Trophoblast cell (in vitro differentiated cells and primary cell): Measurements from ENCODE around the gene EPB41L2.
A peak's percentile ranks its signal among the peaks of the same experiment; 100 is the strongest.

Experiments used
- DNase-seq, 2 donors: peaks; one replicate each; pipeline ENCODE4 v3.0.0-alpha.2; 2016
- H2AFZ ChIP-seq: 2 replicates; pipeline ENCODE4 v1.6.1; 2013; ENCODE audit warnings: low read length, moderate library complexity, mild to moderate bottlenecking; ENCODE audit not compliant: insufficient read depth, poor library complexity
- H2AK5ac ChIP-seq: 2 replicates; pipeline ENCODE4 v1.6.1; 2013; ENCODE audit warnings: mild to moderate bottlenecking, low read length
- H2BK120ac ChIP-seq: 2 replicates; pipeline ENCODE4 v1.6.1; 2013; ENCODE audit warnings: low read length, mild to moderate bottlenecking, moderate library complexity; ENCODE audit not compliant: insufficient read depth, poor library complexity
- H2BK12ac ChIP-seq: 2 replicates; pipeline ENCODE4 v1.6.1; 2013; ENCODE audit warnings: mild to moderate bottlenecking, low read length, moderate library complexity
- H2BK5ac ChIP-seq: 2 replicates; pipeline ENCODE4 v1.6.1; 2013; ENCODE audit warnings: low read length, low read depth, moderate library complexity, mild to moderate bottlenecking; ENCODE audit not compliant: poor library complexity
- H3K14ac ChIP-seq: 2 replicates; pipeline ENCODE4 v1.6.1; 2013; ENCODE audit warnings: mild to moderate bottlenecking, low read length
- H3K18ac ChIP-seq: 2 replicates; pipeline ENCODE4 v1.6.1; 2013; ENCODE audit warnings: mild to moderate bottlenecking, low read length
- H3K23ac ChIP-seq: 2 replicates; pipeline ENCODE4 v1.6.1; 2013; ENCODE audit warnings: low read length
- H3K27ac ChIP-seq: 2 replicates; pipeline ENCODE4 v1.5.1; 2013; ENCODE audit warnings: low read depth, mild to moderate bottlenecking, inconsistent platforms, low read length, moderate library complexity
- H3K27me3 ChIP-seq: 2 replicates; pipeline ENCODE4 v1.6.1; 2013; ENCODE audit warnings: inconsistent platforms, mild to moderate bottlenecking, low read length, moderate library complexity; ENCODE audit not compliant: insufficient read depth
- H3K36me3 ChIP-seq, 2 experiments: 1 replicate in 1 of 2; 2 replicates in 1 of 2; pipeline ENCODE4 v1.6.1; 2013; ENCODE audit warnings: low read length in 2 of 2, mild to moderate bottlenecking in 2 of 2, moderate library complexity in 1 of 2; ENCODE audit not compliant: insufficient read depth in 2 of 2, control insufficient read depth in 1 of 2
- H3K4ac ChIP-seq: 2 replicates; pipeline ENCODE4 v1.6.1; 2013; ENCODE audit warnings: low read depth, mild to moderate bottlenecking, low read length, moderate library complexity
- H3K4me1 ChIP-seq, 2 experiments: 1 replicate in 1 of 2; 2 replicates in 1 of 2; pipeline ENCODE4 v1.6.1; 2013; ENCODE audit warnings: low read length in 2 of 2, mild to moderate bottlenecking in 2 of 2, moderate library complexity in 1 of 2; ENCODE audit not compliant: insufficient read depth in 2 of 2, control insufficient read depth in 1 of 2
- H3K4me2 ChIP-seq: 2 replicates; pipeline ENCODE4 v1.6.1; 2013; ENCODE audit warnings: inconsistent platforms, mild to moderate bottlenecking, low read length, moderate library complexity
- H3K4me3 ChIP-seq: 2 replicates; pipeline ENCODE4 v1.5.1; 2013; ENCODE audit warnings: mild to moderate bottlenecking, low read depth, low read length, inconsistent platforms
- H3K79me1 ChIP-seq: one replicate; pipeline ENCODE4 v1.6.1; 2013; ENCODE audit warnings: low read length
- H3K79me2 ChIP-seq: 2 replicates; pipeline ENCODE4 v1.6.1; 2013; ENCODE audit warnings: low read length, mild to moderate bottlenecking; ENCODE audit not compliant: control insufficient read depth, insufficient read depth, poor library complexity
- H3K9ac ChIP-seq: 2 replicates; pipeline ENCODE4 v1.6.1; 2013; ENCODE audit warnings: mild to moderate bottlenecking, low read length
- H3K9me3 ChIP-seq: 2 replicates; pipeline ENCODE4 v1.6.1; 2013; ENCODE audit warnings: low read depth, mild to moderate bottlenecking, control low read depth, inconsistent platforms, low read length; ENCODE audit not compliant: insufficient read depth
- H4K12ac ChIP-seq: 2 replicates; pipeline ENCODE4 v1.6.1; 2013; ENCODE audit warnings: low read depth, mild to moderate bottlenecking, low read length, moderate library complexity
- H4K8ac ChIP-seq: 2 replicates; pipeline ENCODE4 v1.6.1; 2013; ENCODE audit warnings: low read depth, mild to moderate bottlenecking, low read length, moderate library complexity
- H4K91ac ChIP-seq: one replicate; pipeline ENCODE4 v1.6.1; 2013; ENCODE audit warnings: low read depth, mild to moderate bottlenecking, low read length, moderate library complexity
- WGBS: extraction: QIAGEN DNeasy Blood & Tissue Kit; methylation state at CpG from one replicate; pipeline ENCODE4 v1.1.7; 2013; ENCODE audit warnings: missing lambda C conversion rate; ENCODE audit not compliant: insufficient read length, insufficient coverage; ENCODE audit errors: extremely low coverage; 5-methylcytosine and 5-hydroxymethylcytosine counted together

EPB41L2 gene

GRCh38 chr6:130872250-130873095 is 190.6 kb downstream of the EPB41L2 start:
- Histone ChIP-seq H3K9ac (no peak overlapping the region), H3K14ac (no peak overlapping the region), H2BK5ac (no peak overlapping the region), H3K9me3 (no peaks in the 10 kb centered on the region), H4K8ac (no peak overlapping the region), H3K4me2 (no peak overlapping the region), H2BK12ac (no peak overlapping the region), H3K27ac (no peak overlapping the region), H2BK120ac (no peak overlapping the region), H3K79me1 (no peaks in the 10 kb centered on the region), H3K4ac (no peak overlapping the region), H3K36me3 (peaks cover 2 to 3% of the 10 kb centered on the region in 2 experiments), H2AK5ac (no peak overlapping the region), H3K18ac (no peak overlapping the region), H3K4me3 (no peak overlapping the region), H3K4me1 (peaks cover 0 to 4% of the 10 kb centered on the region in 2 experiments), H3K79me2 (no peaks in the 10 kb centered on the region), H3K27me3 (no peaks in the 10 kb centered on the region), H4K91ac (no peak overlapping the region), H4K12ac (no peak overlapping the region), H2AFZ (no peak overlapping the region), H3K23ac (no peak overlapping the region)
- WGBS, result no CpG with 5 or more reads among the region's 8 CpGs
- DNase-seq, result peak; percentile 46 to 87

DNA sequence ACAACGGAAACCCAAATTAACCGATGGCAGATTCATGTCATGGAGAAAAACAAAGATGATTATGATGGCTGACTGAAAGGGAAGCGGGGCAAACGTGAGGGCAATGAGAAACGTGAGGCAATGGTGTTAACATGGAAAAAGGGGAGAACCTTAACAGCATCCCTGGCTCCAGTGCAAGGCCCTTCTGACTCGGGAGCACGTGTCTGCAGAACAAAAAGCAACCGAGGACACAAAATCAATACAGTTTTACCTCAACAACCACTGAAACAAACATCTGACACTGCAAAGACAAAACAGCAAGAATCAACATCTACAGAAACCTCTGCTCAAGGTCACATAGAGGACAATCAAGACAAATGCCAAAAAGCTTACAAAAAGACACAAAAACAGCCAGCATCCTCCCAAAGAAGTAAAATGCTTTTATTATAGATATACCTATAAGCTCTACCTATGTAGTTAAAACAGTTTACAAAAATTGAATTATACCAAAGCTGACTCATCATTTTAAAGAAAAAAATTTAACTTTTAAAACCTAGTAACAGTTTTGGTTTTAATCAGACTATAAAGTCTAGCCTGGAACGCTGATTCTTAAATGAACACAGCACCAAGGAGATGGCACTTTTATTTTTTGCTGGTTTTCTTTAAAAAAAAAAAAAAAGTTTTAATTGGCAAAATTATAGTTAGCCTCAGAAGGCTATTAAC is 192.7 kb downstream of the EPB41L2 start:
- no peak overlapping the region for H4K8ac ChIP-seq
- no peak overlapping the region for H3K9ac ChIP-seq
- H3K9me3 ChIP-seq, result no peaks in the 10 kb centered on the region
- H3K79me1 ChIP-seq, result no peaks in the 10 kb centered on the region
- H4K12ac ChIP-seq, result no peak overlapping the region
- H3K4me2 ChIP-seq, result no peak overlapping the region
- no peak overlapping the region for H3K4me3 ChIP-seq
- peaks cover 0 to 4% of the 10 kb centered on the region in 2 experiments for H3K4me1 ChIP-seq
- no peak overlapping the region for H3K14ac ChIP-seq
- peaks cover 3 to 6% of the 10 kb centered on the region in 2 experiments for H3K36me3 ChIP-seq
- no peak overlapping the region for H3K4ac ChIP-seq
- no peak for DNase-seq
- H2AFZ ChIP-seq, result no peak overlapping the region
- H4K91ac ChIP-seq, result no peak overlapping the region
- no peak overlapping the region for H2BK5ac ChIP-seq
- no peaks in the 10 kb centered on the region for H3K79me2 ChIP-seq
- no peak overlapping the region for H3K23ac ChIP-seq
- no CpG with 5 or more reads among the region's 9 CpGs for WGBS
- no peak overlapping the region for H3K27ac ChIP-seq
- no peak overlapping the region for H3K18ac ChIP-seq
- no peaks in the 10 kb centered on the region for H3K27me3 ChIP-seq
- H2BK120ac ChIP-seq, result no peak overlapping the region
- no peak overlapping the region for H2BK12ac ChIP-seq
- no peak overlapping the region for H2AK5ac ChIP-seq

DNA sequence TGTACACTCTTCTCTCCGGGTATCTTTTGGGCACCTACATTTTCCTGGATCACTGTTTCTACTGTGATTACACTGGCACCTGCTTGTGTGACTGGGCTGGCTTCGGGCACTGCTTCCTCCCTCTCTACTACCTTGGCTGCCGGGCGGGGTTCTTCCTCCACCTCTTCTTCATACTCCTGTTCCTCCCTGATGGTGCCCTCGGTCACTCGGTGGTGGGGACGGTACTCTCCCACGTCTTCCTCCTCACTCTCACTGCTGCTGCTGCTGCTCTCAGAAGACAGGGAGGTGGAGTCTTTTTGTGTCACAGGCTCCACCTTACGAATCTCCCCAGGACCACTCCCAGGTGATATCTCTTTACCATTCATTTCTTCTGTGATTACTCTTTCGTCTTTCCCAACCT is 193.4 kb downstream of the EPB41L2 start:
- WGBS, result no CpG with 5 or more reads among the region's 10 CpGs
- no peak overlapping the region for H2AK5ac ChIP-seq
- H2BK120ac ChIP-seq, result no peak overlapping the region
- H4K91ac ChIP-seq, result no peak overlapping the region
- no peaks in the 10 kb centered on the region for H3K9me3 ChIP-seq
- H3K36me3 ChIP-seq, result peaks cover 3 to 6% of the 10 kb centered on the region in 2 experiments
- peaks cover 0 to 4% of the 10 kb centered on the region in 2 experiments for H3K4me1 ChIP-seq
- H3K27me3 ChIP-seq, result no peaks in the 10 kb centered on the region
- H2BK12ac ChIP-seq, result no peak overlapping the region
- H3K79me2 ChIP-seq, result no peaks in the 10 kb centered on the region
- no peak for DNase-seq
- no peak overlapping the region for H2BK5ac ChIP-seq
- no peak overlapping the region for H3K23ac ChIP-seq
- H3K9ac ChIP-seq, result no peak overlapping the region
- no peak overlapping the region for H4K12ac ChIP-seq
- H2AFZ ChIP-seq, result no peak overlapping the region
- H3K18ac ChIP-seq, result no peak overlapping the region
- no peak overlapping the region for H3K27ac ChIP-seq
- H4K8ac ChIP-seq, result no peak overlapping the region
- H3K79me1 ChIP-seq, result no peaks in the 10 kb centered on the region
- H3K4me3 ChIP-seq, result no peak overlapping the region
- no peak overlapping the region for H3K4me2 ChIP-seq
- H3K4ac ChIP-seq, result no peak overlapping the region
- H3K14ac ChIP-seq, result no peak overlapping the region

GRCh38 chr6:130865793-130866192 is 197.3 kb downstream of the EPB41L2 start:
- Histone ChIP-seq H3K36me3 (peaks cover 3 to 6% of the 10 kb centered on the region in 2 experiments), H3K79me1 (no peaks in the 10 kb centered on the region), H4K91ac (no peak overlapping the region), H3K14ac (no peak overlapping the region), H3K18ac (no peak overlapping the region), H2AK5ac (no peak overlapping the region), H3K9ac (no peak overlapping the region), H3K79me2 (no peaks in the 10 kb centered on the region), H3K4ac (no peak overlapping the region), H3K4me3 (no peak overlapping the region), H3K27me3 (no peaks in the 10 kb centered on the region), H2AFZ (no peak overlapping the region), H3K27ac (no peak overlapping the region), H2BK12ac (no peak overlapping the region), H2BK5ac (no peak overlapping the region), H4K12ac (no peak overlapping the region), H3K4me2 (no peak overlapping the region), H3K9me3 (no peaks in the 10 kb centered on the region), H3K4me1 (no peaks in the 10 kb centered on the region), H2BK120ac (no peak overlapping the region), H4K8ac (no peak overlapping the region), H3K23ac (no peak overlapping the region)
- DNase-seq, result no peak
- WGBS, result no CpG with 5 or more reads among the region's 4 CpGs
